GM12801 (cell line): ENCODE results near the gene TINAG.

Experiments used
- TF ChIP-seq, protein P1 (sequence below): IDR thresholded peaks from one replicate; pipeline ENCODE4 v1.5.1; 2011; ENCODE audit warnings: control low read depth; ENCODE audit not compliant: insufficient read length; ENCODE audit errors: extremely low read depth

The TINAG gene

GRCh38 chr6:54291146-54291545 is 17.1 kb upstream of the TINAG start:
- TF ChIP-seq, protein P1, sequence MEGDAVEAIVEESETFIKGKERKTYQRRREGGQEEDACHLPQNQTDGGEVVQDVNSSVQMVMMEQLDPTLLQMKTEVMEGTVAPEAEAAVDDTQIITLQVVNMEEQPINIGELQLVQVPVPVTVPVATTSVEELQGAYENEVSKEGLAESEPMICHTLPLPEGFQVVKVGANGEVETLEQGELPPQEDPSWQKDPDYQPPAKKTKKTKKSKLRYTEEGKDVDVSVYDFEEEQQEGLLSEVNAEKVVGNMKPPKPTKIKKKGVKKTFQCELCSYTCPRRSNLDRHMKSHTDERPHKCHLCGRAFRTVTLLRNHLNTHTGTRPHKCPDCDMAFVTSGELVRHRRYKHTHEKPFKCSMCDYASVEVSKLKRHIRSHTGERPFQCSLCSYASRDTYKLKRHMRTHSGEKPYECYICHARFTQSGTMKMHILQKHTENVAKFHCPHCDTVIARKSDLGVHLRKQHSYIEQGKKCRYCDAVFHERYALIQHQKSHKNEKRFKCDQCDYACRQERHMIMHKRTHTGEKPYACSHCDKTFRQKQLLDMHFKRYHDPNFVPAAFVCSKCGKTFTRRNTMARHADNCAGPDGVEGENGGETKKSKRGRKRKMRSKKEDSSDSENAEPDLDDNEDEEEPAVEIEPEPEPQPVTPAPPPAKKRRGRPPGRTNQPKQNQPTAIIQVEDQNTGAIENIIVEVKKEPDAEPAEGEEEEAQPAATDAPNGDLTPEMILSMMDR, result no peak

DNA sequence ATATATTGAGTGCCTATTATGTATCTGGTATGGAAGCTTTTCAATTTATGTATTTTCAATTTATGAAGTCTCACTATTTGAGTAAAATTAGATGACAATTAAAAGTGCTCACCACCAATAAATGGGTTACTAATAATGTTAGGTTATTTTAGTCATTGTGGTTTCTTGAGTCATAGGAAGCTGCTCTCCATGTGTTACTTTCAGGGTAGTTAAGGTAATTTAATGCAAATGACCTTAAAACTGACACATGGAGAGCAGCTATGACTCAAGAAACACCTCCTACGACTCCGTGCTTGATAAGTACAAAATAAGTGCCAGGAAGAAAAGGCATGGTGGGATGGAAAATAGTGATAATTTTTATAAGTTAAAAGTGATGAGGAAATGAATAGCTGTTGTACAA is 16.5 kb upstream of the TINAG start:
- TF ChIP-seq, protein P1, result no peak

DNA sequence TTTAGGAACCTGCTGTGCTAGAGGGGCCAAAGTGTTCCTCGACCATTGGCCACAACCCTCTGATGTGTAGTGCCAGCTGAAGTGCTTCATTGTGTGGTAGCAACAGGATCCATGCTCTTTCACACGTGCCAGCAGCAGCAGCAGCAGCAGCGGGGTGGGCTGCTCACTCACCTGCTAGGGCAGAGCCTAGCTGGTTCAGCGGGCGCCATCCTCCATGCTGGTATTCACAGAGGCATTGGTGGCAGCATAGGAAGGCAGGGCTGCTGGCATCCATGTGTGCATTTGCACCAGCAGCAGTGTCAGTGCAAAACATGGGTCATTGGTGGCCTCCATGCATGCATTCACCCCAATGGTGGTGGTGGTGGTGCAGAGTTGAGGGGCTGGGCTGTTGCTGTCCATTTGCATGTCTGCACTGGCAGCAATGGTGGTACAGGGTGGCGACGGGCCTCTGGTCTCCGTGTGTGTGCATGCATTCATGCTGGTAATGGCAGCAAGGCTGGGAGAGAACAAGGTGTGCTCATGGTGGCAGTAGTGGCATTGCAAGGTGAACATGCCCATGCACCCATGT is 13.2 kb upstream of the TINAG start:
- TF ChIP-seq, protein P1, result no peak

- TF ChIP-seq, protein P1, result no peak
These were observed 8.5 kb upstream of the TINAG start for GRCh38 chr6:54299542-54300269.

- TF ChIP-seq, protein P1, result no peak
These were observed 6.5 kb upstream of the TINAG start for GRCh38 chr6:54301770-54302169.

GRCh38 chr6:54307439-54307910 is 766 bp upstream of the TINAG start:
- TF ChIP-seq, protein P1, result no peak

DNA sequence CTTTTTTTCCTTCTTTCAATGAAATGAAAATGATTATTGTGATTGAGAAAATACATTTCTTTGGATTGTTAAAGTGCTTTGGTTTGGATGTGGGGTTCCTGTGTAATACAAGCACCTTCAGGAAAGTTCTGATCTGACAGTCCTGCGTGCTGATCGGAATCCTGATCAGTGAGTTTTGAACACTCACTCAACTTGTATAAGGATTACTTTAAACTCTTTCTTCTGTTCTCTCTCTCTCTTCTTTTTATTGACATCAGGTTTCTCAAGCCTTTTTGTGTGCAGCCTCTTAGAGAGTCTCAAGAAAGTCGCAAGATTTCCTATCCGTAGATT is 710 bp downstream of the TINAG start:
- TF ChIP-seq, protein P1, result no peak
